Panc1 (cell line): Measurements from ENCODE around the gene ZBTB20.

ENCODE experiments used
- CTCF ChIP-seq: fragments of 450-650 bp; IDR thresholded peaks from 2 replicates; pipeline ENCODE4 v1.5.1; 2017; ENCODE audit warnings: mild to moderate bottlenecking
- POLR2AphosphoS5 ChIP-seq: IDR thresholded peaks from 2 replicates; pipeline ENCODE4 v1.6.1; 2012; ENCODE audit warnings: mild to moderate bottlenecking, low read depth, low read length, moderate library complexity

GRCh38 chr3:114331007-114331406 lies 816.1 kb downstream of the ZBTB20 start:
- TF ChIP-seq CTCF (no peak), POLR2AphosphoS5 (no peak)
